ENCODE measurements around the gene PML.

DNA sequence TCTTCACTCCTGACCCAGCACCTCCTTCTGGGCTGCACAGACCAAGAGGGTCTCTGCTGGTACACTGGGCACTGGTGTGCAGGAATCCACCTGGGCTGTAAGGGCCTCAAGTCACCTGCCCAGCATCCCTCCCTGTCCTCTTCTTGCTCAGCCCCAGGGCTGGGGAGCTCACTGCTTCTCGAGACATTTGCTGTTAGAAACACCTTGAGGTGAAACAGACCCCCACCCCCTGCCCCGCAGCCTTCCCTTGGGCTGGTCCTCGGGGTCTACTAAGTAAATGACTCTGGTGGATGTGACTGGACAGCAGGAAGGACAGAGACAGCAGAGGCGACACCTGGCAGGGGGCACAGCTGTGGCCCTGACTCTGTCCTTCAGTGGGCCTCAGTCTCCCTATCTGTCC lies 39.2 kb upstream of the PML start:
- no peak for TF ChIP-seq ARNTL (CRISPR knock-in tag; IDR thresholded peaks at IDR 0.05; ENCODE audit: borderline replicate concordance, low read depth)
- no peak for TF ChIP-seq TOX (CRISPR knock-in tag; IDR thresholded peaks at IDR 0.05; ENCODE audit: borderline replicate concordance)
- no peak for TF ChIP-seq PATZ1 (CRISPR knock-in tag; IDR thresholded peaks at IDR 0.05; ENCODE audit: borderline replicate concordance)
- TF ChIP-seq ZC3H10 (CRISPR knock-in tag; IDR thresholded peaks at IDR 0.05), result no peak
- TF ChIP-seq RARB (CRISPR knock-in tag; IDR thresholded peaks at IDR 0.05), result no peak
- no peak for TF ChIP-seq GLIS3 (CRISPR knock-in tag; IDR thresholded peaks at IDR 0.05)
- TF ChIP-seq ZFP3 (CRISPR knock-in tag; IDR thresholded peaks at IDR 0.05), result no peak
- no peak for TF ChIP-seq ZFP30 (CRISPR knock-in tag; IDR thresholded peaks at IDR 0.05)
- TF ChIP-seq ESRRG (CRISPR knock-in tag; IDR thresholded peaks at IDR 0.05), result no peak
- TF ChIP-seq POU6F1 (CRISPR knock-in tag; IDR thresholded peaks at IDR 0.05; ENCODE audit: borderline replicate concordance, low read depth), result no peak
- no peak for TF ChIP-seq CSRNP3 (CRISPR knock-in tag; IDR thresholded peaks at IDR 0.05)
- no peak for TF ChIP-seq ZNF565 (CRISPR knock-in tag; conservative IDR thresholded peaks at IDR 0.05; ENCODE audit: low read depth)
